Hematopoietic multipotent progenitor cell treated with erythropoietin and hydrocortisone succinate and interleukin-3 and kit ligand, for 6 days (in vitro differentiated cells): Measurements from ENCODE around the gene CRELD2.
A peak's percentile ranks its signal among the peaks of the same experiment; 100 is the strongest.

ENCODE experiments used
- DNase-seq: peaks from one replicate; pipeline ENCODE4 v3.0.0-alpha.2; 2015

CRELD2 gene

DNA sequence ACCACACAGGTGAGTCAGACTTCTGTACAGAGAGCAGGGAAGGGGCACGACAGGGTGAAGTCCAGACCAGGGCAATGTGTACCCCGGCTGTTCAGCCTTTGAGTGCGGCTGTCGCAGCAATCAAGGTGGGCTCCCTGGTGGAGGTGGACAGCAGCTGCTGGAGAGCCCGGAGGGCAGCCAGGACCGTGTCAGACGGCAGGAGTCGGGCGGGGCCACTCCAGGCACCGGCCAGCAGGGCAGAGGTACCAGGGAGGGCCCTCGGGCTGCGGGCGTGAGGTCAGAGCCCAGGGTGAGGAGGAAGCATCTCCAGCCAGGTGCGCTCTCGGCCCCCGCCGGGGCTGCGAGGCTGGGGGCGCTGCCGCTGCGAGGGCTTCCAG is 41.3 kb downstream of the CRELD2 start:
- DNase-seq = peak; percentile 35

GRCh38 chr22:49960159-49961004 is 41.9 kb downstream of the CRELD2 start, which contains the start of gene PIM3:
Gene PIM3 (plus strand): TSS chr22:49960772. CDS start chr22:49960948, 176 bp downstream.
- DNase-seq = peak; percentile 97

- DNase-seq = peak; percentile 57
Observed at GRCh38 chr22:49961005-49961600, 42.7 kb downstream of the CRELD2 start.

GRCh38 chr22:49961601-49962011 is 43.2 kb downstream of the CRELD2 start:
- DNase-seq = no peak

DNA sequence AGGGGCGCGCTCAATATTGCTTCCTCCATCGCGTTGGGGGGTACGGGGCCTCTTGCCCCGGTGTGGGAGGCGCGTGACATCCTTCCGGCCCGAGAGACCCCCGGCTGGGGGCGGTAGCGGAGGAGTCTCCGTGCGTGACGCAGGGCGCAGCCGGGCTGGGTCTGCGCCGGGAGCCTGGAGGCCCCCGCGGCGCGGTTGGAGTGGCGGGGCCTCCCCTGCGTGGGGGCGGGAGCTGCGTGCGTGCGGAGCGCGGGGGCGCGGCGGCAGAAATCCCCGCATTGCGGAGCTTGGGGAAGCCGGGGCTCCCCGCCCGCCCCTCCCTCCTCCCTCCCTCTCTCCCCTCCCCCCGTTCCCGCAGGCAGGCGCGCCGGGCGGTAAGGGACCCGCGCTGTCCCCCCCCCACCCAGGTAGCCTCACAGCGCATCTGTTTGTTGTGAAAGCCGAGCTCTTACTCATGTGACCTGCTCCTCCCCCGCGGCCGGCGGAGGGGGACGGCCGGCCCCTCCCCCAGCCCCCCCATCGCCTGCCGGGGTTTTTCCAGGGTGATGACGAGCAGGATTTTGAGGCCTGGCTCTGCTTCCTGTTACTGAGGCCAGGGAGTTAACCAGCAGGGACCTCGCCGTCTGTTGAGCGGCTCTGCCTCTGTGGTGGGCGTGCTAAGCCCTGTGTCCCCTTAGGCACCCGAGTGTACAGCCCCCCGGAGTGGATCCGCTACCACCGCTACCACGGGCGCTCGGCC is 43.7 kb downstream of the CRELD2 start:
- peak; percentile 70 for DNase-seq

DNA sequence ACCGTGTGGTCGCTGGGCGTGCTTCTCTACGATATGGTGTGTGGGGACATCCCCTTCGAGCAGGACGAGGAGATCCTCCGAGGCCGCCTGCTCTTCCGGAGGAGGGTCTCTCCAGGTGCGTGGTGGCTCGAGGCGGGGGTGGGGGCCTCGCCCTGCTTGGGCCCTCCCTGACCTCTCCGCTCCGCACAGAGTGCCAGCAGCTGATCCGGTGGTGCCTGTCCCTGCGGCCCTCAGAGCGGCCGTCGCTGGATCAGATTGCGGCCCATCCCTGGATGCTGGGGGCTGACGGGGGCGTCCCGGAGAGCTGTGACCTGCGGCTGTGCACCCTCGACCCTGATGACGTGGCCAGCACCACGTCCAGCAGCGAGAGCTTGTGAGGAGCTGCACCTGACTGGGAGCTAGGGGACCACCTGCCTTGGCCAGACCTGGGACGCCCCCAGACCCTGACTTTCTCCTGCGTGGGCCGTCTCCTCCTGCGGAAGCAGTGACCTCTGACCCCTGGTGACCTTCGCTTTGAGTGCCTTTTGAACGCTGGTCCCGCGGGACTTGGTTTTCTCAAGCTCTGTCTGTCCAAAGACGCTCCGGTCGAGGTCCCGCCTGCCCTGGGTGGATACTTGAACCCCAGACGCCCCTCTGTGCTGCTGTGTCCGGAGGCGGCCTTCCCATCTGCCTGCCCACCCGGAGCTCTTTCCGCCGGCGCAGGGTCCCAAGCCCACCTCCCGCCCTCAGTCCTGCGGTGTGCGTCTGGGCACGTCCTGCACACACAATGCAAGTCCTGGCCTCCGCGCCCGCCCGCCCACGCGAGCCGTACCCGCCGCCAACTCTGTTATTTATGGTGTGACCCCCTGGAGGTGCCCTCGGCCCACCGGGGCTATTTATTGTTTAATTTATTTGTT is 44.6 kb downstream of the CRELD2 start:
- DNase-seq = no peak

- DNase-seq = no peak
Observed at GRCh38 chr22:49963647-49964026, 45.2 kb downstream of the CRELD2 start.

DNA sequence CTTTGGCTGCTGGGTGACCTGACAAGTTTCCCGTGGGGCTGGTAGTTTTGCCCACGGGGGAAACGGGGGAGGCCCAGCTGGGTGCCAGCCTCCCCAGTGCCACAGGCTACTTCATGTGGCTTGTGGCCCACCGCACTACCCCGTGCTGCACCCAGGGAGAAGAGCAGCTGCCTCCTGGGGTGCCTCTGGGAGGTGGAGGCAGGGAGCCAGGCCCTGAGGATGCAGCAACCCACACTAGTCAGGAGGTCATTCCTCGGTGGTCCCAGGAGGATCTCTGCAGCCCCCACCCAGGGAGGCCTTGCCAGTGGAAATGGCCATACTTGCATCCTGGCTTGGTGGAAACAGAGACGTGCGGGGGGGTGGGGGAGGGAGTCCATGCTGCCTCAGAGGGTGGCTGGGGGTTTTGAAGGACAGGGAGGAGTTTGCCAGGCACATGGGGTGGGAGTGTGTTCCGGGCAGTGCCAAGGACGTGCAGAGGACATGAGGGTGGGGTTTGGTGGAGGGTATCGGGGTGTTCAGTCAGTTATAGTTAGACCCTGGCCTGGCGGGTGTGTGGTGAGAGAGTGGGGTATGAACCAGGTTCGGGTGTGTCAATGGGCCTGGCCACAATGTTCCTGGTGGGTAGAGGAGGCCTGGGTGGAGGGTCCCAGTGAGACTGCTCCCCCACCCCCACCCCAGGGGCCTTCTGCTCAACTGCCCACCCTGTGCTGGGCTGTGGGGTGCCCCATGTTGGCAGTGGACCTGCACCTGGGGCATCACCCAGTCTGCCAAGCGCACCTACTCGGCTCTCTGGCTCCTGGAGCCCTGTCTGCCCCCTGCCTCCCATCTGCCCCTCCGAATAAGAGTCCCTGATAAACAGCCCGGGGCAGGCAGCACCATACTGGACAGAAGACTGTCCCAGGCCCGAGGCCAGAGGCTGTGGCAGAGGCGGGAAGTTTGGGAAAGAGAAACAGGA is 46.0 kb downstream of the CRELD2 start:
- no peak for DNase-seq

DNA sequence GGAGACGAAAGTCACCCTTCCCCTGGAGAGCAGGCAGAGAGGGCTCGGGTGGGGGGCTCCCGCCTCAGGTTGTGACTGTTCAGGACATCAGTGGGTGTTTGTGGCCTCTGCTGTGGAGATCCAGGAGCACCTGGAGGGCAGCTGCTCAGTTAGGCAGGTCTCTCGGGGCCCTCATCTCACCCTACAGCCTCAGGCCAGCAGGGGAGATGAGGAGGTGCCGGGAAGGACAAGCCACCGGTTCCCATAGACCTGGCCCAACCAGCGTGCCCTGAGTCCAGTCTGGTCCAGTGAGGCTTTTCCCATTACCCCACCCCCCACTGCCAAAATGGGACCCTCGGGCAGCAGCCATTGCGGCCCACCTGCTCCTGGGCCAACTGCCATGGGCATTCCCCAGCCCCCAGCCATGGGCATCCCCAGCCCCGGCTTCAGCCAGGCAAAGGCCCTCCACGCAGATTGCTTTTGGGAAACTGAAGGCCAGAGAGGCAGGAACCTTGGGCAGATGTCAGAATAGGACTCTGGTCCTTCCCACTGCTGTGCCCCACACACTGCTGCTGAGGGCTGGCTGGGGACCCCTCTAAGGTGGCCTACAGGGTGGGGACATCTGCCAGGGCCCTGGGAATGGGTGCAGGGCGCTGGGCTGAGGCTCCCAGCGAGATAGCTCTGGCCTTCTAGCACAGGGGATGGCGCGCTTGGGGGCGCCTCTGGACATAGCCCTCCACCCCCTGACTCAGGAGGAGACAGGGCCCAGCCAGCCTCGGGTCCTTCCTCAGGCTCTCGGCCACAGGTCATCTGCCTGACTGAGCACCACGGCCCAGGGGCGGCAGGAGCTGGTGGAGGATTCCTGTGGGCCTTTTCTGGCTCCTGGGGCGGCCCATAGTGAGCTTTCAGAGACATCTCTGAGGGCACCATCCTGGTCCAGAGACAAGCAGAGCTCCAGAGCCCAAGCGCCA is 46.9 kb downstream of the CRELD2 start:
- no peak for DNase-seq

- DNase-seq = no peak
Observed at GRCh38 chr22:49966041-49966773, 47.8 kb downstream of the CRELD2 start.

DNA sequence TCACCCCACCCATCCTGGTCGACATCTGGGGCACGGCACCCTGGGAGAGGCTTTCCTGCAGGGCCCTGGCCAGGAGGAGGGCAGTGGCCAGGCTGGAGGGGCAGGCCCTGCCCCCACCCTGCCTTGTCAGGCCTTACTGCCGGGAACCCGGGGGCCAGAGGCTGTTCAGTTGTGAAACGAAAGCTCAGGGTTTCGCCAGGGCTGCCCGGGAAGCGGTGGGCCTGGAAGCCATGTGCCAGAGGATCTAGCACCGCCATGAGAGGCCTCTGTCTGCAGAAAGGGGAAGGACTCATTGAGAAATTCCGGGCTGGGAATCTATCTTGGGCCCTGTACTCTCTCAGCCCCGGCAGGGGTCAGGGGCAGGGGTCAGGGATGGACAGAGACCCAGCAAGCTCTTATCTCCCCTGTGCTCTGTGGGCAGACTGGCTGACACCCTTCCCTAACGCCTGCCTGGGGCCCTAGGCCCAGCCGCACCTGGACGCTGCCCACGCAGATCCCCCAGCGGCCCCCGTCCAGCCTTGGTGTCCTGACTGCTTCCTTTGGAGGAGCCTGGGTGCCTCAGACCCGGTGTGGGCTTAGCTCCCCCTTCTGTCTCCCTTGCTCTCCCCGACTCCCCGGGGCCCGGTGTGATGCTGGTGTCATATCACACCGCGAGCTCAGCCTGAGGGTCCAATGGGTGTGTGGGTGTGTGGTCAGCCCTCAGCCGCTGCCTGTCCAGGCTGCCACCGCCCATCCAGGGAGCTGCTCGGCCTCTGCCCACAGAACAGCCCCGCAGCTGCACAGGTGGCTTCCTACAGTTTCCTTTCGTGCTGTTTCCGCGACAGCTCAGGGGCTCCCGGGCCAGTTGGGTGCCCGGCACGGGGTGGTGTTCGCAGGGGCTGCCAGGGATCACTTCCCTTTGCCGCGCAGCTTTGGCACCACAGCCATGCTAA is 48.6 kb downstream of the CRELD2 start:
- peak; percentile 54 for DNase-seq

DNA sequence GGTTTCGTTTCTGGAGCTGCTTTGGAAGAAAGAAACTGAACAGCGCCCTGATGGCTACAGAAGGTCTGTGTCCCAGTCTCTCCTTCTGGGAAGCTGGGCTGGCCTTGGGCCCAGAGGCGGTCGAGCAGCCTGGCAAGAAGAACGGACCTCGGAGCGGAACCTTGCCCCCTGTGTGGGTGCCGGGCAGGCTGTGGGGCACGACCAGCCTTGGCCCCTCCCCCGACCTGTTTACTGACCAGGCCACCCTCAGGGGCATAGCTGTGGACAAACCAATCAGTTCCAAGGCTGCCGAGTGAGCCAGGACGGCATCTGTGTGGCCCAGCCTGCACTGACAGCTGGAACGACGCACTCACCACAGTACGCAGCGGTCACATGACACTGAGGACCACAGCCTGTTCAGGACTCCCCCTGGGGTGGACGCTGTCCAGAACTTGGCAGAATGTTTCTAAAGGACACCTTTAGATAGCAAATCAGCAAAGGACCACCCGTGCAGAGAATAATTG is 49.3 kb downstream of the CRELD2 start:
- no peak for DNase-seq

GRCh38 chr22:49968313-49968830 is 49.9 kb downstream of the CRELD2 start:
- DNase-seq = no peak

- no peak for DNase-seq
Observed at GRCh38 chr22:49968831-49969661, 50.6 kb downstream of the CRELD2 start.

DNA sequence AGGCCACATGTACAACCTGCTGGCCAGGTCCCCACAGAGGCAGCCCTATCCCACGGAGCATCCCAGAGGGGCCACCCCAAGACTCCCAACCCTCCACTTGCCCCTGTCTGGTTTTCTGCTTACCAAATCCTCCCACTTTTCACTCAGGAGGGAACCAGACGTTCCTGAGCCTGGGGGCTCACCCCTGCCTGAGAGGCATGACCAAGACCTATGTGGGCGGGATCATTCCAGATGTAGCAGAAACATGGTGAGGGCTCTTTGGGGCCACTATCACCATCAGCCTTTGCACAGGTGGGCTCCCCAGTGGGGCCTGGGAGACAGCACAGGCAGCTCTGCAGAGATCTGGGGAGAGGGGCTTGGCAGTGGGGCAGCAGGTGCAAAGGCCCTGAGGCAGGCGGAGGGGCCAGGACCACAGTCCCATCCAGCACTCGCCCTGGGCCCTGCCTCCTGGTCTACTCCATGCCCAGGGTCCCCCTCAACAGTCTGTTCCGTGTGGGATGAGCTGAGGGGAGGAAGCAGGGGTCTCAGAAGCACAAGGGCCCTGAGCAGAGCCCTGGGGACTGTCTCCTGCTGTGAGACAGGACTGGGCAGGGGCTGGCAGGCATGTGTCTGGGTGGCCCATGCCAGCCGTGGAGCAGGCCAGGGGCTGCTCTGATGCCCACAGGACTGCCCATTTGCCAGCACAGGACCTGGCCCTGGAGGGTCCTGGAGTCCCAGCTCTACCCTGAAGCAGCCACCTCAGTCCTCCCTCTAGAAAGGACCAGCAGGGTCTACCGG is 51.5 kb downstream of the CRELD2 start:
- no peak for DNase-seq
